ENCODE measurements around the gene IL10RA.

DNA sequence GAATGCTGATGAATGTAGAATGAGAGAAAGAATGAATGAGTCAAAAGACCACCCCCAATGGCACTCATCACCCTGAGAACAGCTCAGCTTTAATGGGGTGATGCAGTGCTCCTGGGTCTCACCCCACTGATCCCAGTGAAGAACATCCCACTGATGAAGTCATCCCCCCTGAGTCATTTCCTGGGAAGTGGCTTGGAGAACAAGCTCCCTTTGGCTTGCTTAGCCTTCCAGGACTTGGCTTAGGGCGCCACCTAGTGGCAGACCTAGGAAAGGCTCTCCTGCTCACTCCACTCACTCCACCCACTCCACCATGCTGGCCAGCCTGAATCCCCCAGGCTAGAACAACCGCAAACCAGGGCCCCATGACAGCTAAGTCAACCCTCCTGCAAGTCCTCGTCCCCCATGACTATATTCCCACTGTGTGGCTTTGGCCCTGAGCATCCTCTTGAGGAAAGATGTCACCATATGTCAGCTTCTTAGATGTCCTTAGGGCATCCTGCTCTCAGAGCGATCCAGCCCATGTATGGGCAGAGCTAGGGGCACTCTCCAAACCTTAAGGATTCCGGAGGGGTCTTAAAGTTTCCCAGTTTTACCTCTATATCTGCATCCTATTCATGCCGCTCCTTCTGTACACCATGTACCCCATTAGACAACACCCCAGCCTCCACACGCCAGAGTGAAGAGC, 39.2 kb upstream of the IL10RA start:
- TF ChIP-seq EZH2phosphoT487 (IDR thresholded peaks at IDR 0.05; ENCODE audit: low read depth), result no peak
- TF ChIP-seq, protein P1, sequence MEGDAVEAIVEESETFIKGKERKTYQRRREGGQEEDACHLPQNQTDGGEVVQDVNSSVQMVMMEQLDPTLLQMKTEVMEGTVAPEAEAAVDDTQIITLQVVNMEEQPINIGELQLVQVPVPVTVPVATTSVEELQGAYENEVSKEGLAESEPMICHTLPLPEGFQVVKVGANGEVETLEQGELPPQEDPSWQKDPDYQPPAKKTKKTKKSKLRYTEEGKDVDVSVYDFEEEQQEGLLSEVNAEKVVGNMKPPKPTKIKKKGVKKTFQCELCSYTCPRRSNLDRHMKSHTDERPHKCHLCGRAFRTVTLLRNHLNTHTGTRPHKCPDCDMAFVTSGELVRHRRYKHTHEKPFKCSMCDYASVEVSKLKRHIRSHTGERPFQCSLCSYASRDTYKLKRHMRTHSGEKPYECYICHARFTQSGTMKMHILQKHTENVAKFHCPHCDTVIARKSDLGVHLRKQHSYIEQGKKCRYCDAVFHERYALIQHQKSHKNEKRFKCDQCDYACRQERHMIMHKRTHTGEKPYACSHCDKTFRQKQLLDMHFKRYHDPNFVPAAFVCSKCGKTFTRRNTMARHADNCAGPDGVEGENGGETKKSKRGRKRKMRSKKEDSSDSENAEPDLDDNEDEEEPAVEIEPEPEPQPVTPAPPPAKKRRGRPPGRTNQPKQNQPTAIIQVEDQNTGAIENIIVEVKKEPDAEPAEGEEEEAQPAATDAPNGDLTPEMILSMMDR (IDR thresholded peaks at IDR 0.05; ENCODE audit: low read depth, low read length), result peak; percentile 96

All from OCI-LY3 (cell line).